Measurements from ENCODE around the gene TOX3.

The TOX3 gene

GRCh38 chr16:52535076-52535475 lies 11.9 kb downstream of the TOX3 start:
- DNase-seq, result no peak

GRCh38 chr16:52533296-52533695 lies 13.6 kb downstream of the TOX3 start:
- no peak for DNase-seq

- no peak for DNase-seq
Observed at GRCh38 chr16:52532384-52532783, 14.6 kb downstream of the TOX3 start.

- DNase-seq, result no peak
Observed at GRCh38 chr16:52529226-52529625, 17.7 kb downstream of the TOX3 start.

GRCh38 chr16:52528393-52529065 lies 18.4 kb downstream of the TOX3 start:
- DNase-seq, result no peak

- no peak for DNase-seq
Observed at GRCh38 chr16:52526830-52527229, 20.1 kb downstream of the TOX3 start.

GRCh38 chr16:52526116-52526828 lies 20.7 kb downstream of the TOX3 start:
- no peak for DNase-seq

- DNase-seq, result no peak
Observed at GRCh38 chr16:52521570-52521969, 25.4 kb downstream of the TOX3 start.

- DNase-seq, result no peak
Observed at GRCh38 chr16:52518884-52519283, 28.1 kb downstream of the TOX3 start.

GRCh38 chr16:52515068-52515671 lies 31.8 kb downstream of the TOX3 start:
- DNase-seq, result no peak

GRCh38 chr16:52512297-52512987 lies 34.5 kb downstream of the TOX3 start:
- DNase-seq, result no peak

- no peak for DNase-seq
Observed at GRCh38 chr16:52501746-52502145, 45.2 kb downstream of the TOX3 start.

- DNase-seq, result no peak
Observed at GRCh38 chr16:52500963-52501362, 46.0 kb downstream of the TOX3 start.

- no peak for DNase-seq
Observed at GRCh38 chr16:52499060-52499440, 47.9 kb downstream of the TOX3 start.

- no peak for DNase-seq
Observed at GRCh38 chr16:52498328-52499059, 48.4 kb downstream of the TOX3 start.

- no peak for DNase-seq
Observed at GRCh38 chr16:52497067-52497816, 49.7 kb downstream of the TOX3 start.

GRCh38 chr16:52496051-52496876 lies 50.7 kb downstream of the TOX3 start:
- DNase-seq, result no peak

GRCh38 chr16:52494621-52495020 lies 52.3 kb downstream of the TOX3 start:
- DNase-seq, result no peak

GRCh38 chr16:52494145-52494544 lies 52.8 kb downstream of the TOX3 start:
- DNase-seq, result no peak

- DNase-seq, result no peak
Observed at GRCh38 chr16:52492789-52493357, 54.1 kb downstream of the TOX3 start.

GRCh38 chr16:52491216-52491615 lies 55.7 kb downstream of the TOX3 start:
- no peak for DNase-seq
